Measurements from ENCODE around the gene IGSF5. TPM values are rescaled to one million over a fixed set of nuclear protein-coding genes. Genes with fewer than 3 reads are reported as not detected.
"Not testable (repeated sequence)": the region's sequence is repeated elsewhere in the genome, so short reads cannot be mapped to it uniquely, and the experiment has no call there.

IGSF5 gene
- total RNA-seq, 1 experiment from 2014 or later: 0.18 TPM

DNA sequence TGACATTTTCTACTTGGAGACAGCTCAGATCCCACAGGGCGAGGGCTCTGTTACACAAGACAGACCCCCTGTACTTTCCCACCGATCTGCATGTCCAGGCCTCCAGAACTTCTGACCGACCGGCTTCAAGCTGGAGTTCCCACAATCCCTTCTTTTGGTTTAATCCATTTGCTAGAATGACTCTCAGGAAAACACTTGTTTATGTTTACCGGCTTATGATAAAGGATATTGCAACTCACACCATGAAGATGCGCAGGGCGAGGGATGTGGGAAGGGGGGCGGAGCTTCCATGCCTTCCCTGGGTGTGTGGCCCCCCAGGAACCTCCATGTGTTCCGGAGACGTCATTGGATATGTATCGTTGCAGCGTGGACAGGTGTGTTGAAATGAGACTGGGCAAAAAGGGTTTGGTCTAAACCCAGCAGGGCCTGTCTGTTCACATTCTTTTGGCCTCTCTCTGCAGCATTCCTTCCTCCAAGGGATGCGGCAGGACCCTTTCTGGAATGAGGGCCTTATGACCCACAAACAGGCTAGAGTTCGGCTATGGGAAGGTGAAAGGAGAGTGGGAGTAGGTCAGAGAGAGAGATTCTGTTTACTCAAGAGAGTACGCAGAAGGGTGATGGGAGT is 7.5 kb upstream of the IGSF5 start:
- peak overlapping the region; percentile 83 for H3K27ac Mint-ChIP-seq (ENCODE audit: unreplicated experiment)
- H3K36me3 ChIP-seq (ENCODE audit: control insufficient read depth, insufficient read depth, low read length): no peaks in the 10 kb centered on the region
- peak overlapping the region; percentile 26 for H3K4me3 Mint-ChIP-seq (ENCODE audit: unreplicated experiment)

GRCh38 chr21:39738566-39738965 is 6.4 kb upstream of the IGSF5 start:
- Histone ChIP-seq H3K4me1 (peaks cover 26% of the 10 kb centered on the region), H3K36me3 (ENCODE audit: control insufficient read depth, insufficient read depth, low read length) (no peaks in the 10 kb centered on the region), H3K4me3 (ENCODE audit: low read depth, low read length) (no peak overlapping the region), H3K27me3 (replicated peaks; ENCODE audit: control insufficient read depth, insufficient read depth, low read length) (no peaks in the 10 kb centered on the region), H3K9me3 (no peaks in the 10 kb centered on the region)
- H3K27me3 Mint-ChIP-seq (ENCODE audit: insufficient read depth, unreplicated experiment): no peaks in the 10 kb centered on the region
- ChIA-PET POLR2A (no interaction called here), CTCF (no interaction called here)
- BruUV-seq (replicated peaks): no TSS peak
- H3K4me3 Mint-ChIP-seq (ENCODE audit: unreplicated experiment): no peak overlapping the region
- intact Hi-C loops (cut with micrococcal nuclease; ENCODE audit: unreplicated experiment): no loop called here
- DNase-seq: no peak
- H3K9me3 Mint-ChIP-seq (ENCODE audit: unreplicated experiment): no peaks in the 10 kb centered on the region
- peak overlapping the region; percentile 83 for H3K27ac Mint-ChIP-seq (ENCODE audit: unreplicated experiment)
- H3K4me1 Mint-ChIP-seq (ENCODE audit: low read depth, unreplicated experiment): peaks cover 29% of the 10 kb centered on the region
- no peak for TF ChIP-seq CTCF (IDR thresholded peaks at IDR 0.05; ENCODE audit: insufficient read depth in 1 of 2, low read depth in 1 of 2, low read length in 1 of 2, severe bottlenecking in 1 of 2, unreplicated experiment in 1 of 2)
- H3K36me3 Mint-ChIP-seq (ENCODE audit: insufficient read depth, unreplicated experiment): peaks cover 7% of the 10 kb centered on the region

More for the DNA sequence above, 7.5 kb upstream of the IGSF5 start:
- Histone ChIP-seq H3K9me3 (no peaks in the 10 kb centered on the region), H3K4me1 (peaks cover 26% of the 10 kb centered on the region), H3K27me3 (replicated peaks; ENCODE audit: control insufficient read depth, insufficient read depth, low read length) (no peaks in the 10 kb centered on the region), H3K4me3 (ENCODE audit: low read depth, low read length) (no peak overlapping the region)
- DNase-seq: peak; percentile 77 to 85
- no peaks in the 10 kb centered on the region for H3K9me3 Mint-ChIP-seq (ENCODE audit: unreplicated experiment)
- intact Hi-C loops (cut with micrococcal nuclease; ENCODE audit: unreplicated experiment): no loop called here
- BruUV-seq (replicated peaks): no TSS peak
- H3K36me3 Mint-ChIP-seq (ENCODE audit: insufficient read depth, unreplicated experiment): peaks cover 7% of the 10 kb centered on the region
- no peak for TF ChIP-seq CTCF (IDR thresholded peaks at IDR 0.05; ENCODE audit: insufficient read depth in 1 of 2, low read depth in 1 of 2, low read length in 1 of 2, severe bottlenecking in 1 of 2, unreplicated experiment in 1 of 2)
- peaks cover 20% of the 10 kb centered on the region for H3K4me1 Mint-ChIP-seq (ENCODE audit: low read depth, unreplicated experiment)
- H3K27me3 Mint-ChIP-seq (ENCODE audit: insufficient read depth, unreplicated experiment): no peaks in the 10 kb centered on the region
- POLR2A ChIA-PET: no interaction called here
- CTCF ChIA-PET: no interaction called here

DNA sequence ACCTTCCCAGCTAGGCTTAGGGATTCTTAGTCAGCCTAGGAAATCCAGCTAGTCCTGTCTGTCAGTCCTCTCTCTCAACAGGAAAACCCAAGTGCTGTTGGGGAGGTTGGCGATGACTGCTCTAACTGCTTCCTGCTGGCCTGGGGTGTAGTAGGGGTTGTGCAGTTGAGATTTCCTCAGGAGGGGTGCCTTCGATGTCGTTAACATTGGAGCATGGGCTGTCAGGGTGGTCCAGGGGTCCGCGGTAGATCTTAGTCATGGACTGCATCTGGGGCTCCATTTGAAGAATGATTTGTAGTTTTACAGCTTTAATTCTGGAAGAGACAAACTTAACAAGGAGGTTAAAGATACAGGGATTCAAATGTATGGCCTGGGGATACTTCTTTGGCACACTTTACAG is 5.5 kb upstream of the IGSF5 start:
- H3K27me3 Mint-ChIP-seq (ENCODE audit: insufficient read depth, unreplicated experiment); POLR2A ChIA-PET; H3K4me3 Mint-ChIP-seq (ENCODE audit: unreplicated experiment); H3K4me3 ChIP-seq (ENCODE audit: low read depth, low read length); intact Hi-C loops (cut with micrococcal nuclease; ENCODE audit: unreplicated experiment); H3K27me3 ChIP-seq (replicated peaks; ENCODE audit: control insufficient read depth, insufficient read depth, low read length); H3K9me3 ChIP-seq; H3K36me3 Mint-ChIP-seq (ENCODE audit: insufficient read depth, unreplicated experiment); H3K9me3 Mint-ChIP-seq (ENCODE audit: unreplicated experiment); BruUV-seq (replicated peaks); H3K27ac Mint-ChIP-seq (ENCODE audit: unreplicated experiment); H3K36me3 ChIP-seq (ENCODE audit: control insufficient read depth, insufficient read depth, low read length); DNase-seq; CTCF ChIA-PET: not testable (repeated sequence)
- peaks cover 26% of the 10 kb centered on the region for H3K4me1 ChIP-seq
- peaks cover 29% of the 10 kb centered on the region for H3K4me1 Mint-ChIP-seq (ENCODE audit: low read depth, unreplicated experiment)

DNA sequence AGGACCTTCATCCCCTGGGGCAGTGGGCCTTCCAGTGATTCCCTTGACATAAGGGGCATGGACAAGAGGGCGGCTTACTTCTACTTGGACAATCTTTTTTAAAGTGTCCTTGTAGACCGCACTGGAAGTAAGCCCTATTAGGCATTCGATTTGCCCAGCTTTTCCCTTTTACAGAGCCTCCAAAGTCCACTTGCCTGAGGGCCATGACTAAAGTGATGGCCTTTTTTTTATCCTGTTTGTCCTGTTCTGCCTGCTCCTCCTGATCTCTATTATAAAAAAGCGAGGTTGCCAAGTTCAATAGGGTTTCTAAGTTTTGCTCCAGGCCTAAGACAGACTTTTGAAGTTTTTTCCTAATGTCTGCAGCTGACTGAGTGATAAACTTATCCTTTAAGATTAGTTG is 2.4 kb upstream of the IGSF5 start:
- H3K27me3 ChIP-seq (replicated peaks; ENCODE audit: control insufficient read depth, insufficient read depth, low read length); POLR2A ChIA-PET; H3K4me3 ChIP-seq (ENCODE audit: low read depth, low read length); CTCF ChIA-PET; BruUV-seq (replicated peaks); H3K36me3 Mint-ChIP-seq (ENCODE audit: insufficient read depth, unreplicated experiment); H3K36me3 ChIP-seq (ENCODE audit: control insufficient read depth, insufficient read depth, low read length); H3K9me3 Mint-ChIP-seq (ENCODE audit: unreplicated experiment); intact Hi-C loops (cut with micrococcal nuclease; ENCODE audit: unreplicated experiment); H3K9me3 ChIP-seq; H3K27ac Mint-ChIP-seq (ENCODE audit: unreplicated experiment); H3K27me3 Mint-ChIP-seq (ENCODE audit: insufficient read depth, unreplicated experiment): not testable (repeated sequence)
- DNase-seq: peak; percentile 51 to 62
- peak overlapping the region; percentile 11 for H3K4me3 Mint-ChIP-seq (ENCODE audit: unreplicated experiment)
- H3K4me1 Mint-ChIP-seq (ENCODE audit: low read depth, unreplicated experiment): peaks cover 19% of the 10 kb centered on the region
- peaks cover 18% of the 10 kb centered on the region for H3K4me1 ChIP-seq

DNA sequence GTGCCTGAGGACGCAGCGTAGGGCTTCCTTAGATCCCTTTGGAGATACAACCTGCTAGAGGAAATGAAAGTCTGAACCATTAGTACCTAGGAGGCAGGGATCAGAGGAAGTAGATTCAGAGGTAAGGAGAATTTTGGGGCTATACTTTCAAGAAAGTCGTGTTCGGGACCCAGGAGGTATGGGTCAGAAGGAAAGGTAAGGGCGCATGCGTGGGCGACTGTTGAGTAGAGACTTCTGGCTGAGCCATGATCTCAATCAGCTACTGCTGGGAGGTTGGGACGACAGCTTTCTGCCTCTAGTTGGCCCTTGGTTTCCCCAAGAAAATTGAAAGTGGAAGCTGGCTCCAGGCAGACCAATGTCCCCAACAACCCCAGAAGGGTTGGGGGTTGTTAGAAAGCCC is 349 bp downstream of the IGSF5 start:
- BruUV-seq (replicated peaks); CTCF ChIA-PET; H3K9me3 ChIP-seq; H3K36me3 Mint-ChIP-seq (ENCODE audit: insufficient read depth, unreplicated experiment); H3K9me3 Mint-ChIP-seq (ENCODE audit: unreplicated experiment); H3K27me3 Mint-ChIP-seq (ENCODE audit: insufficient read depth, unreplicated experiment); H3K4me1 ChIP-seq; DNase-seq; H3K4me3 Mint-ChIP-seq (ENCODE audit: unreplicated experiment); H3K27me3 ChIP-seq (replicated peaks; ENCODE audit: control insufficient read depth, insufficient read depth, low read length); POLR2A ChIA-PET; intact Hi-C loops (cut with micrococcal nuclease; ENCODE audit: unreplicated experiment); H3K4me3 ChIP-seq (ENCODE audit: low read depth, low read length); H3K36me3 ChIP-seq (ENCODE audit: control insufficient read depth, insufficient read depth, low read length): not testable (repeated sequence)
- H3K4me1 Mint-ChIP-seq (ENCODE audit: low read depth, unreplicated experiment): peaks cover 10% of the 10 kb centered on the region
- H3K27ac Mint-ChIP-seq (ENCODE audit: unreplicated experiment): peak overlapping the region; percentile 35

All from Caco-2 (cell line).